ENCODE measurements around the gene KATNB1.

GRCh38 chr16:57798953-57799599 lies 63.5 kb downstream of the KATNB1 start:
- no peak for TF ChIP-seq CTCF (IDR thresholded peaks at IDR 0.05)
- no peak for TF ChIP-seq EP300 (IDR thresholded peaks at IDR 0.05)
- TF ChIP-seq POLR2A (IDR thresholded peaks at IDR 0.05) = no peak
